GM18870 (cell line): ENCODE data around the gene CLTCL1.

ENCODE experiments used
- ATAC-seq: cut with Tn5 transposase; IDR thresholded peaks from one replicate; pipeline ENCODE4 v1.9.1; 2021; ENCODE audit warnings: moderate library complexity; ENCODE audit not compliant: unreplicated experiment

The CLTCL1 gene

GRCh38 chr22:19134176-19134831 lies 157.2 kb downstream of the CLTCL1 start:
- no peak for ATAC-seq

GRCh38 chr22:19133561-19133960 lies 158.0 kb downstream of the CLTCL1 start:
- ATAC-seq = no peak

- ATAC-seq = no peak
Measured at GRCh38 chr22:19132693-19133400, 158.7 kb downstream of the CLTCL1 start.

GRCh38 chr22:19132153-19132552 lies 159.4 kb downstream of the CLTCL1 start:
- ATAC-seq = no peak

- no peak for ATAC-seq
Measured at GRCh38 chr22:19131685-19132015, 159.9 kb downstream of the CLTCL1 start.

GRCh38 chr22:19130959-19131684 lies 160.4 kb downstream of the CLTCL1 start, which contains the start of gene TSSK2:
TSS of gene TSSK2 (plus strand) at chr22:19131308. CDS start at chr22:19131400, 92 bp downstream.
- ATAC-seq = no peak

- ATAC-seq = no peak
Measured at GRCh38 chr22:19129871-19130270, 161.6 kb downstream of the CLTCL1 start.
